Mesothelial cell of epicardium (in vitro differentiated cells): ENCODE measurements around the gene MTIF2. TPM values are rescaled to one million over a fixed set of nuclear protein-coding genes. Genes with fewer than 3 reads are reported as not detected.
"Not testable (repeated sequence)": the region's sequence is repeated elsewhere in the genome, so short reads cannot be mapped to it uniquely, and the experiment has no call there.

Experiments used
- DNase-seq, 2 experiments: peaks; one replicate each; pipeline ENCODE4 v3.0.0; 2021; ENCODE audit warnings: low spot score in 2 of 2; ENCODE audit not compliant: unreplicated experiment in 2 of 2
- H3K27ac Mint-ChIP-seq: 2 replicates; pipeline ENCODE4 v1.8.0; 2021; ENCODE audit warnings: mixed read lengths
- H3K27me3 Mint-ChIP-seq: 2 replicates; pipeline ENCODE4 v1.8.0; 2021; ENCODE audit warnings: low read depth, mixed read lengths
- H3K36me3 Mint-ChIP-seq: 2 replicates; pipeline ENCODE4 v1.8.0; 2021; ENCODE audit warnings: mixed read lengths
- H3K4me1 Mint-ChIP-seq: 2 replicates; pipeline ENCODE4 v1.8.0; 2021; ENCODE audit warnings: mixed read lengths
- H3K4me3 Mint-ChIP-seq: 2 replicates; pipeline ENCODE4 v1.8.0; 2021; ENCODE audit warnings: mild to moderate bottlenecking, moderate library complexity, mixed read lengths
- H3K9me3 Mint-ChIP-seq: 2 replicates; pipeline ENCODE4 v1.8.0; 2021; ENCODE audit warnings: mixed read lengths
- CTCF ChIP-seq: fragments of 200-600 bp; sonication (generic); IDR thresholded peaks from one replicate; pipeline ENCODE4 v1.5.0; 2021; ENCODE audit warnings: antibody characterized with exemption; ENCODE audit not compliant: unreplicated experiment
- total RNA-seq: library from RNA; stranded (reverse); gene quantifications from 3 replicates; pipeline ENCODE4 v1.2.1, GENCODE V29; 2021

Gene MTIF2
- total RNA-seq, 1 donor from 2014 or later: 24.5 TPM

GRCh38 chr2:55196526-55196925 lies 72.5 kb downstream of the MTIF2 start:
- H3K27me3 Mint-ChIP-seq: no peaks in the 10 kb centered on the region
- H3K4me1 Mint-ChIP-seq: no peaks in the 10 kb centered on the region
- TF ChIP-seq CTCF: no peak
- peaks cover 37% of the 10 kb centered on the region for H3K9me3 Mint-ChIP-seq
- no peak overlapping the region for H3K4me3 Mint-ChIP-seq
- H3K36me3 Mint-ChIP-seq: peaks cover 75% of the 10 kb centered on the region
- H3K27ac Mint-ChIP-seq: no peak overlapping the region
- DNase-seq: no peak

- not testable (repeated sequence) for H3K4me3 Mint-ChIP-seq, H3K4me1 Mint-ChIP-seq, DNase-seq, H3K27me3 Mint-ChIP-seq, H3K27ac Mint-ChIP-seq
- Mint-ChIP-seq H3K9me3 (peaks cover 26% of the 10 kb centered on the region), H3K36me3 (peaks cover 57% of the 10 kb centered on the region)
These were observed 77.1 kb downstream of the MTIF2 start for GRCh38 chr2:55191888-55192287.

- not testable (repeated sequence) for H3K9me3 Mint-ChIP-seq, H3K4me1 Mint-ChIP-seq, H3K4me3 Mint-ChIP-seq, DNase-seq, H3K27ac Mint-ChIP-seq, H3K27me3 Mint-ChIP-seq
- peaks cover 25% of the 10 kb centered on the region for H3K36me3 Mint-ChIP-seq
These were observed 82.2 kb downstream of the MTIF2 start for GRCh38 chr2:55186837-55187236.

Other genes with a start within 250 kb of the MTIF2 start
- gene RTN4, start 218.8 kb downstream of the MTIF2 start, total RNA-seq: 173 to 179 TPM (median 178 TPM) in 3 replicates
- gene CLHC1, start 36.9 kb downstream of the MTIF2 start, total RNA-seq: 38.0 to 46.7 TPM (median 40.5 TPM) in 3 replicates
- 795 to 840 TPM (median 827 TPM) in 3 replicates for gene RPS27A, start 36.5 kb downstream of the MTIF2 start, total RNA-seq
- gene CCDC88A, start 150.6 kb upstream of the MTIF2 start, total RNA-seq: 48.6 to 60.1 TPM (median 51.9 TPM) in 3 replicates